HepG2 (cell line): Measurements from ENCODE around the gene EDC3. TPM values are rescaled to one million over a fixed set of nuclear protein-coding genes. Genes with fewer than 3 reads are reported as not detected.

Experiments
- GABPB1 ChIP-seq: IDR thresholded peaks from 2 replicates; pipeline ENCODE4 v1.6.1; 2016; ENCODE audit warnings: mild to moderate bottlenecking, missing genetic modification reagents, moderate library complexity, missing compliant biosample characterization
- HNRNPL ChIP-seq: fragments of 200-400 bp; formaldehyde crosslinking; IDR thresholded peaks from 2 replicates; pipeline ENCODE4 v1.6.1; 2017; ENCODE audit warnings: mild to moderate bottlenecking, low read depth, low read length
- ISL2 ChIP-seq: sonication (generic); formaldehyde crosslinking; IDR thresholded peaks from 2 replicates; pipeline ENCODE4 v1.5.0; 2020; ENCODE audit warnings: missing genetic modification reagents
- ONECUT2 ChIP-seq: sonication (generic); formaldehyde crosslinking; IDR thresholded peaks from 2 replicates; pipeline ENCODE4 v1.4.0; 2020; ENCODE audit warnings: missing genetic modification reagents
- SMAD9 ChIP-seq: sonication (generic); formaldehyde crosslinking; IDR thresholded peaks from 2 replicates; pipeline ENCODE4 v1.5.1; 2020; ENCODE audit warnings: mild to moderate bottlenecking, missing genetic modification reagents
- XRCC5 ChIP-seq: fragments of 200-400 bp; formaldehyde crosslinking; optimal IDR thresholded peaks from 2 replicates; pipeline ENCODE3; 2017; ENCODE audit warnings: mild to moderate bottlenecking, low read length
- ZNF317 ChIP-seq: sonication (generic); formaldehyde crosslinking; IDR thresholded peaks from 2 replicates; pipeline ENCODE4 v1.5.0; 2020; ENCODE audit warnings: mild to moderate bottlenecking, missing genetic modification reagents
- polyA plus RNA-seq, 8 experiments: library from polyadenylated mRNA; depleted of rRNA in 3 of 8; stranded (reverse) in 7 of 8; unstranded in 1 of 8; fragments of >200 nt; fragmentation: Illumina TruSeq in 4 of 8; extraction: Trizol in 4 of 8; gene quantifications; 2 replicates each; pipeline versions ENCODE4 v1.2.1 to v1.2.3, GENCODE V29; 2011 to 2016; ENCODE audit warnings: low read depth in 4 of 8, missing spikeins in 1 of 8, mixed read lengths in 1 of 8; ENCODE audit not compliant: insufficient read depth in 1 of 8
- total RNA-seq, 5 experiments: library from RNA; depleted of rRNA; stranded (reverse); fragments of >200 nt; fragmentation: Illumina TruSeq; extraction: Trizol; gene quantifications; 2 replicates each; pipeline ENCODE4 v1.2.3, GENCODE V29; 2016; ENCODE audit warnings: low read depth in 1 of 5
- TF ChIP-seq, protein P1 (sequence below): IDR thresholded peaks from 2 replicates; pipeline ENCODE4 v1.6.1; 2016; ENCODE audit warnings: low read depth
- TF ChIP-seq, protein P2 (sequence below): sonication (generic); formaldehyde crosslinking; IDR thresholded peaks from 2 replicates; pipeline ENCODE4 v1.5.0; 2020; ENCODE audit warnings: mild to moderate bottlenecking, missing genetic modification reagents, borderline replicate concordance
- TF ChIP-seq, protein P3 (sequence below), 2 experiments: sonication (generic) in 1 of 2; formaldehyde crosslinking in 1 of 2; IDR thresholded peaks; 2 replicates each; pipeline versions ENCODE4 v1.4.0 to v1.6.1; 2016 to 2020; ENCODE audit warnings: borderline replicate concordance in 1 of 2, low read depth in 1 of 2, mild to moderate bottlenecking in 1 of 2, missing genetic modification reagents in 1 of 2
- TF ChIP-seq, protein P4 (sequence below): sonication (generic); formaldehyde crosslinking; IDR thresholded peaks from 2 replicates; pipeline ENCODE4 v1.8.1; 2023; ENCODE audit warnings: mild to moderate bottlenecking, inconsistent platforms, moderate library complexity, missing genetic modification reagents, borderline replicate concordance
- TF ChIP-seq, protein P5 (sequence below): sonication (generic); formaldehyde crosslinking; IDR thresholded peaks from 2 replicates; pipeline ENCODE4 v1.8.0; 2022; ENCODE audit warnings: mild to moderate bottlenecking, missing genetic modification reagents

Gene EDC3
- total and polyA plus RNA-seq, 2 of the 13 experiments (the other 11 are each of a cell fraction or from before 2014, with no cell fraction given), result 17.4 to 32.0 TPM

DNA sequence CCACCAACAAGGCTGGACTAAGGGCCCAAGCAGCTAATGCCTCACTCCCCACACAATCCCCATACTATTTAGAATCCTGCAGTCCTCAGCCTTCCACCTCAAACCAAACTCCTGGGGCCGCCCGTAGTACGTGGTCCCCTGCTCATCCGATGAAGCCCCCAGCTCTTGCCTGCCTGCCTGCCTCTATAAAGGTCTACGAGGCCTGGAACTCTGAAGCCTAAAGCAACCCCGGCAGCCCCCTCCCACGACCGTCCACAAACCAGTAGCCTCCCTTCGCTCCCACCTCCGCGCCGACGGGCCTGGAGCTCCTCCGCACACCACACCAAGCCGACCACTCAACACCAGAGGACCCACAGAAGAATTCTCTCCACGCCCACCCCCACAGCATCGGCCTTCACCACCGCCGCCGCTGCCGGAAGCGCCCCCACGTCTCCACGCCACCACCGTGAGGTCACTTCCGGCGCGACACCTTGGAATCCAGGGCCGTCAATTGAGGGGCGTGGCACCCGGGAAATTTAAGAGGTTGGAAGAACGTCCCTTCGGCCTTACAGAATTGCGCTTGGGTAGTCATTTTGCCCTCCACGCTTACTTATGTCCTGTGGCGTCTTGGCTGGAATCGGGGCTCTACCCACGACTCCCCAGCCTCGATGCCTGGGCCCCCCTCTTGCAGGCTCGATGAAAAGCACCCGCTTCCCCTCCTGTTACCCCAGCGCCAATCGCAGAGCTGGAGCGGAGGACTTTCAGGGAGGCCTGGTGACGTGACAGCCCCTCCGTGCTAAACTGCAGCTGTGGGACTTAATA lies at the start of gene EDC3 (continued):
- TF ChIP-seq, protein P1, sequence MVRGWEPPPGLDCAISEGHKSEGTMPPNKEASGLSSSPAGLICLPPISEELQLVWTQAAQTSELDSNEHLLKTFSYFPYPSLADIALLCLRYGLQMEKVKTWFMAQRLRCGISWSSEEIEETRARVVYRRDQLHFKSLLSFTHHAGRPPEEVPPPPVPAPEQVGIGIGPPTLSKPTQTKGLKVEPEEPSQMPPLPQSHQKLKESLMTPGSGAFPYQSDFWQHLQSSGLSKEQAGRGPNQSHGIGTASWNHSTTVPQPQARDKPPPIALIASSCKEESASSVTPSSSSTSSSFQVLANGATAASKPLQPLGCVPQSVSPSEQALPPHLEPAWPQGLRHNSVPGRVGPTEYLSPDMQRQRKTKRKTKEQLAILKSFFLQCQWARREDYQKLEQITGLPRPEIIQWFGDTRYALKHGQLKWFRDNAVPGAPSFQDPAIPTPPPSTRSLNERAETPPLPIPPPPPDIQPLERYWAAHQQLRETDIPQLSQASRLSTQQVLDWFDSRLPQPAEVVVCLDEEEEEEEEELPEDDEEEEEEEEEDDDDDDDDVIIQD (CRISPR knock-in tag), result no peak
- TF ChIP-seq ZNF317 (CRISPR knock-in tag) (0 out of 2 replicates have a peak, but pooled peaks have one; percentile 28), SMAD9 (no peak), ISL2 (peak; percentile 67), HNRNPL (0 out of 2 replicates have a peak, but pooled peaks have one; percentile 24), XRCC5 (no peak), ONECUT2 (no peak), GABPB1 (CRISPR knock-in tag) (peak; percentile 100)
- TF ChIP-seq, protein P2, sequence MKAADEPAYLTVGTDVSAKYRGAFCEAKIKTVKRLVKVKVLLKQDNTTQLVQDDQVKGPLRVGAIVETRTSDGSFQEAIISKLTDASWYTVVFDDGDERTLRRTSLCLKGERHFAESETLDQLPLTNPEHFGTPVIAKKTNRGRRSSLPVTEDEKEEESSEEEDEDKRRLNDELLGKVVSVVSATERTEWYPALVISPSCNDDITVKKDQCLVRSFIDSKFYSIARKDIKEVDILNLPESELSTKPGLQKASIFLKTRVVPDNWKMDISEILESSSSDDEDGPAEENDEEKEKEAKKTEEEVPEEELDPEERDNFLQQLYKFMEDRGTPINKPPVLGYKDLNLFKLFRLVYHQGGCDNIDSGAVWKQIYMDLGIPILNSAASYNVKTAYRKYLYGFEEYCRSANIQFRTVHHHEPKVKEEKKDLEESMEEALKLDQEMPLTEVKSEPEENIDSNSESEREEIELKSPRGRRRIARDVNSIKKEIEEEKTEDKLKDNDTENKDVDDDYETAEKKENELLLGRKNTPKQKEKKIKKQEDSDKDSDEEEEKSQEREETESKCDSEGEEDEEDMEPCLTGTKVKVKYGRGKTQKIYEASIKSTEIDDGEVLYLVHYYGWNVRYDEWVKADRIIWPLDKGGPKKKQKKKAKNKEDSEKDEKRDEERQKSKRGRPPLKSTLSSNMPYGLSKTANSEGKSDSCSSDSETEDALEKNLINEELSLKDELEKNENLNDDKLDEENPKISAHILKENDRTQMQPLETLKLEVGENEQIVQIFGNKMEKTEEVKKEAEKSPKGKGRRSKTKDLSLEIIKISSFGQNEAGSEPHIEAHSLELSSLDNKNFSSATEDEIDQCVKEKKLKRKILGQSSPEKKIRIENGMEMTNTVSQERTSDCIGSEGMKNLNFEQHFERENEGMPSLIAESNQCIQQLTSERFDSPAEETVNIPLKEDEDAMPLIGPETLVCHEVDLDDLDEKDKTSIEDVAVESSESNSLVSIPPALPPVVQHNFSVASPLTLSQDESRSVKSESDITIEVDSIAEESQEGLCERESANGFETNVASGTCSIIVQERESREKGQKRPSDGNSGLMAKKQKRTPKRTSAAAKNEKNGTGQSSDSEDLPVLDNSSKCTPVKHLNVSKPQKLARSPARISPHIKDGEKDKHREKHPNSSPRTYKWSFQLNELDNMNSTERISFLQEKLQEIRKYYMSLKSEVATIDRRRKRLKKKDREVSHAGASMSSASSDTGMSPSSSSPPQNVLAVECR (CRISPR knock-in tag), result peak; percentile 99
- TF ChIP-seq, protein P3, sequence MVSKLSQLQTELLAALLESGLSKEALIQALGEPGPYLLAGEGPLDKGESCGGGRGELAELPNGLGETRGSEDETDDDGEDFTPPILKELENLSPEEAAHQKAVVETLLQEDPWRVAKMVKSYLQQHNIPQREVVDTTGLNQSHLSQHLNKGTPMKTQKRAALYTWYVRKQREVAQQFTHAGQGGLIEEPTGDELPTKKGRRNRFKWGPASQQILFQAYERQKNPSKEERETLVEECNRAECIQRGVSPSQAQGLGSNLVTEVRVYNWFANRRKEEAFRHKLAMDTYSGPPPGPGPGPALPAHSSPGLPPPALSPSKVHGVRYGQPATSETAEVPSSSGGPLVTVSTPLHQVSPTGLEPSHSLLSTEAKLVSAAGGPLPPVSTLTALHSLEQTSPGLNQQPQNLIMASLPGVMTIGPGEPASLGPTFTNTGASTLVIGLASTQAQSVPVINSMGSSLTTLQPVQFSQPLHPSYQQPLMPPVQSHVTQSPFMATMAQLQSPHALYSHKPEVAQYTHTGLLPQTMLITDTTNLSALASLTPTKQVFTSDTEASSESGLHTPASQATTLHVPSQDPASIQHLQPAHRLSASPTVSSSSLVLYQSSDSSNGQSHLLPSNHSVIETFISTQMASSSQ (IDR thresholded peaks at IDR 0.05; ENCODE audit: low read depth), result no peak
- TF ChIP-seq, protein P3 (CRISPR knock-in tag; IDR thresholded peaks at IDR 0.05; ENCODE audit: borderline replicate concordance), result no peak
- TF ChIP-seq, protein P4, sequence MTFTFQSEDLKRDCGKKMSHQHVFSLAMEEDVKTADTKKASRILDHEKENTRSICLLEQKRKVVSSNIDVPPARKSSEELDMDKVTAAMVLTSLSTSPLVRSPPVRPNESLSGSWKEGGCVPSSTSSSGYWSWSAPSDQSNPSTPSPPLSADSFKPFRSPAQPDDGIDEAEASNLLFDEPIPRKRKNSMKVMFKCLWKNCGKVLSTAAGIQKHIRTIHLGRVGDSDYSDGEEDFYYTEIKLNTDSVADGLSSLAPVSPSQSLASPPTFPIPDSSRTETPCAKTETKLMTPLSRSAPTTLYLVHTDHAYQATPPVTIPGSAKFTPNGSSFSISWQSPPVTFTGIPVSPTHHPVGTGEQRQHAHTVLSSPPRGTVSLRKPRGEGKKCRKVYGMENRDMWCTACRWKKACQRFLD, result peak; percentile 76; the same call in 1 of the 2 replicates
- TF ChIP-seq, protein P5, sequence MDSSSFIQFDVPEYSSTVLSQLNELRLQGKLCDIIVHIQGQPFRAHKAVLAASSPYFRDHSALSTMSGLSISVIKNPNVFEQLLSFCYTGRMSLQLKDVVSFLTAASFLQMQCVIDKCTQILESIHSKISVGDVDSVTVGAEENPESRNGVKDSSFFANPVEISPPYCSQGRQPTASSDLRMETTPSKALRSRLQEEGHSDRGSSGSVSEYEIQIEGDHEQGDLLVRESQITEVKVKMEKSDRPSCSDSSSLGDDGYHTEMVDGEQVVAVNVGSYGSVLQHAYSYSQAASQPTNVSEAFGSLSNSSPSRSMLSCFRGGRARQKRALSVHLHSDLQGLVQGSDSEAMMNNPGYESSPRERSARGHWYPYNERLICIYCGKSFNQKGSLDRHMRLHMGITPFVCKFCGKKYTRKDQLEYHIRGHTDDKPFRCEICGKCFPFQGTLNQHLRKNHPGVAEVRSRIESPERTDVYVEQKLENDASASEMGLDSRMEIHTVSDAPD, result no peak
